ENCODE data around the gene INF2.
A peak's percentile ranks its signal among the peaks of the same experiment; 100 is the strongest.

Gene INF2

GRCh38 chr14:104732355-104732804 is 43.0 kb downstream of the INF2 start:
- DNase-seq: peak in 6 of 58 donors; percentile 17 to 49 (median 25)

GRCh38 chr14:104732931-104733681 is 43.7 kb downstream of the INF2 start:
- no peak for DNase-seq

DNA sequence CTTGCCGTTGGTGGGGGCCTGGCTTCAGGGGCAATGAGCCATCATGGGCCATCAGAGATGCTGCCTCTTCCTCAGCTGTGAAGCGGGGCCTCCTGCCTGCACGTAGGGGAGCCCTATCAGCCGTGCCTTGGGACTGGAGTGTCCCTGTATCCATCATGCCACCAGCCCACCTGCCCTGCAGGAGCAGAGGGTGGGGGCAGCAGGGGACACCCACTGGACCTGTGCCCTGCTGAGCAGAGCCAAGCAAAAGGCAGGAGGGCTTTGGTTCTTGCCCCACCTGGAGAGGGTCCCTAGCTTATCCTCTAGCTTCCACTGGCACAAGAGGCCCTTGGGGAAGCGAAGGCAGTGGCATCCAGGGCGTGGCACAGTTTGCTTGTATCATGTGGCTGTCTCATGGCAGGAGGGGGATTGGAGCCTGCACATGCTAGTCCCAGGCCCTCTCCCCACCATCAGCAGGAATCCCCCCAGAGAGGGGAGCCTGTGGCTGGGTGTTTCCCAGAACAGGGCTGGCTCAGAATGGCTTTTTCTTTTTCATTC is 44.7 kb downstream of the INF2 start:
- DNase-seq: no peak

DNA sequence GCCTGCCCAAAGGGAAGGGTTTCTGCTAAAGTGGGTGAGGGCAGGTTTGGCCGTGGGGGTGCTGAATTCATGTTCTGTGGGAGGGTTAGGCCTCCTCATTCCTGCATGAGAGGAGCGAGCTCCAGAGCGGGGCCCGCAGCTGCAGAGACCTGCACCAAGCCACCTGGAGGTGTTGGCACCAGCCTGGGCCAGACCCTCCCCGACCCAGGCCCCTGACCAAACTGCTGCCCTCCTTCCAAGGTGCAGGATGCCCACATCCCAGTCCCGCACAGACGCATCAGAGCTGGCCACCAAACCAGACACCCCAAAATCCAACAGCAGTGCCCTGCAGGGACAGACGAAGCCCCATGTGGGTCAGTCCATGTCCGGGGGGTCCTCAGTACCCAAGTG is 45.2 kb downstream of the INF2 start:
- DNase-seq: no peak

DNA sequence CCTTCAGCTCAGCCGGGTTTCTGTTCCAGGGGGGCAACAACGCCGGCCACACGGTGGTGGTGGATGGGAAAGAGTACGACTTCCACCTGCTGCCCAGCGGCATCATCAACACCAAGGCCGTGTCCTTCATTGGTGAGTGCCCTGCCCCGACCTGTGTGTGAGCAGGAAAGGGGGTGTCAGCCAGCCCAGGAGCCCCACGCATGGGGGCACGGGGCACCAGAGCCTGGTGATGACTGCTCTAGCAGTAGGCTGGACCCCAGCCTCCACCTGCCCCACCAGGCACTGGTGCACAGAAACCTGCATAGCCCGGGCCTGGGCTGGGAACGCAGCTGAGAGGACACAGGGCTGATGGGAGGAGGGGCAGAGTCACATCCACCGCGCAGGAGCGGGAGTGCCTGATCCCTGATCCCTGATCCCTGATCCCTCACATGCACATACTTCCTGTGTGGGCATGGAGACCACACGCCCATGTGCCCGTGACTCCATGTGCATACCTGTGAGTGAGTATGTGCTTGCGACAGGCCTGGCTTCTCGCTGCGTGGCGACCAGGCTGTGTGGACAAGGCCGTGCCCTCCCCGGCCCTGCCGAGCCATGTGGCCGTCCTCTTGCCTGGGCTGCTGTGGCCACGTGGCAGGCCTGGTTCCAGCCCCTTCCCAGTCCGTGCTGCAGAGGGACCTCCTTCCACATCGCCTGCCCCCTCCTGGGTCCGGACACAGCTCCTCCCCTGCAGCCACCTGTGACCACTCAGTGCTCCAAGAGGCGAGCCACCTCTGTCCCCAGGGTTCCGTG is 45.8 kb downstream of the INF2 start:
- DNase-seq: no peak

DNA sequence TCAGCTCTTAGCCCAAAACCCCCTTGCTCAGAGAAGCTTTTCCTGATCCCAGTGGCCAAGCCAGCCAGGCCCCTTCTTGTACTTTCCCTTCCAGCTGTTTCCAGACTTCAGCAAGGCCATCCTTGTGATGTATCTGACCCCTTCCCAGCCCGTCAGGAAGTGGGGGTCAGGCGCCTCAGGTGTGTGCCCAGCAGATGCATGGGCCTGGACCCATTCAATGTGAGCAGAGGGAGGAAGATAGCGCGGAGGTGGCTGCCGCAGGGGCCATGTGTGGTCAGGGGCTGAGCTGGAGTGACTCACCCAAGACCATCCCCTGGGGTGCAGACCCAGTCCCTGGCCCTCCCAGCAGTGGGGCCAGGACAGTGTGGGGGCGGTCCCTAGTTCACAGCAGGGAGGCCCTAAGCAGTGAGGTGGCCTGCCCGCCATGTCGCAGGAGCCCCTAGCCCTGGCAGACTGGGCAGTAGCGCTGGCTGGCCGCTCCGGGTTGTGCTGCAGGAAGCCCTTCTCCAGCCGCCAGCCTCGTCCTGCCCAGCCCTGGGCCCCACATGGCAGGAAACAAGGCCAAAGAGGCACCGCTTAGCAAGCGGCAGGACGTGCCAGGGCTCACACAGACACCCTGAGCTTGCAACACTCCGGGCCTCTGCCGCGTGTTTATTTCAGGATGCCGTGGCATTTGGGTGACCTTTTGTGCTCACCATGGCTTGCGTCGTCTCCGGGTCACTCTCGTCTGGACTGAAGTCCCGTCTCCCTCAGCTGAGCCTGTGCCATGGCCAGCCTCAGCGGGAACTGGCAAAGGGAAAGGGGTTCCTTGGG is 46.6 kb downstream of the INF2 start:
- peak in 51 of 58 donors; percentile 20 to 87 (median 63) for DNase-seq

- DNase-seq: no peak
These were observed 49.1 kb downstream of the INF2 start for GRCh38 chr14:104738375-104739019.

DNA sequence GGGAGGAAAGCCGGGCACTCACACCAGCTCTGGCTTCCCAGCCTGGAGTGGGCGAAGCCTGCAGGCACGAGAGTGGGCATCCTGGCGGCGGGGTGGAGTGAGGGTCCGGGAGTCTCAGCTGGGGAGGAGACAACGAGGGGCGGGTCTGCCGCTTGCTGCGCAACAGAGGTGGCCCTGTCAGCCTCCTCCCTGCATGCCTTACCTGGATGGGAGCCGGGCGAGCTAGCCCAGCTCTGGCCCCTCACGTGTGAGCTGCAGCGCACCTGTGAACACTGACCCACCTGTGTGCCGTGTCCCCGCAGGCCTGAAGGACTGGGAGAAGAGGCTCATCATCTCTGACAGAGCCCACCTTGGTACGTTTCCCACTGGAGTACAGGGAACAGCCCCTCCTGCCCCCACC is 49.6 kb downstream of the INF2 start:
- DNase-seq: no peak

DNA sequence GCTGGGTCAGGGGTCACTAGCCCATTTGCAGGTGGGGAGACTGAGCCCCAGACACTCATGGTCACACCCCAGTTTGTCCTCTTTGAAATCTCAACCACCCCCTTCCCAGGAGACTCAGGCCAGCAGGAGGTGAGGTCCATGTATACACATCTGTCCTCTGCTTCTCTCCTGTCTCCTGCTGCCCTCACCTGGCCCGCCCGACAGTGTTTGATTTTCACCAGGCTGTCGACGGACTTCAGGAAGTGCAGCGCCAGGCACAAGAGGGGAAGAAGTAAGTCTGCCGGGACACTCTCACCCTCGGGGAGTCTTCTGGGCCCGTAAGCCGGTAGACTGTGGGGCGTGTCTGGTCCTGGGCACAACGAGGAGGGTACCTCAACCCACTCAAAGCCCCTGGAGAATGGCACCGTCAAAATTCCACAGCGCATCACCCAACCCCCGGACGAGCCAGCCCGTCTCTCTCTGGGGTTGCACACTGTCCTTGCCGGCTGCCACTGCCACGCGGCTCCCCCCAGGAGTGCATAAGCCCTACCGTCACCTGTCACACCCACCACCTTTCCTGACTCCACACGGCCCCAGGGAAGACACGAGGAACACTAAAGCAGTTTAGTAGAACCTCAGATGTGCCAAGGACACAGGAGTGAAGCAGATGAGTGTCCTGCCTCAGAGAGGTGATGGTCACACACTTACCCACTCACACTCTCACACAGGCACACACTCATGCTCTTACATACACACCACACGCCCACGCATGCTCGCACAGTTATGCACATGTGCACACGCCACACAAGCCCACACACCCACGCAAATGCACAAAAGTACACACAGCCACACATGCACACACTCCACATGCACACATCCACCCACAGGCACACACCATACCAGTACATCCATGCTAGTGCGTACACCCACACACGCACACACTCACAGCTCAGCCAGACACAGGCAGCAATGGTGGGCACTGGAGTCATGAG is 50.4 kb downstream of the INF2 start:
- no peak for DNase-seq

GRCh38 chr14:104741108-104741802 is 51.8 kb downstream of the INF2 start:
- DNase-seq: no peak

GRCh38 chr14:104741803-104742251 is 52.4 kb downstream of the INF2 start:
- DNase-seq: no peak

DNA sequence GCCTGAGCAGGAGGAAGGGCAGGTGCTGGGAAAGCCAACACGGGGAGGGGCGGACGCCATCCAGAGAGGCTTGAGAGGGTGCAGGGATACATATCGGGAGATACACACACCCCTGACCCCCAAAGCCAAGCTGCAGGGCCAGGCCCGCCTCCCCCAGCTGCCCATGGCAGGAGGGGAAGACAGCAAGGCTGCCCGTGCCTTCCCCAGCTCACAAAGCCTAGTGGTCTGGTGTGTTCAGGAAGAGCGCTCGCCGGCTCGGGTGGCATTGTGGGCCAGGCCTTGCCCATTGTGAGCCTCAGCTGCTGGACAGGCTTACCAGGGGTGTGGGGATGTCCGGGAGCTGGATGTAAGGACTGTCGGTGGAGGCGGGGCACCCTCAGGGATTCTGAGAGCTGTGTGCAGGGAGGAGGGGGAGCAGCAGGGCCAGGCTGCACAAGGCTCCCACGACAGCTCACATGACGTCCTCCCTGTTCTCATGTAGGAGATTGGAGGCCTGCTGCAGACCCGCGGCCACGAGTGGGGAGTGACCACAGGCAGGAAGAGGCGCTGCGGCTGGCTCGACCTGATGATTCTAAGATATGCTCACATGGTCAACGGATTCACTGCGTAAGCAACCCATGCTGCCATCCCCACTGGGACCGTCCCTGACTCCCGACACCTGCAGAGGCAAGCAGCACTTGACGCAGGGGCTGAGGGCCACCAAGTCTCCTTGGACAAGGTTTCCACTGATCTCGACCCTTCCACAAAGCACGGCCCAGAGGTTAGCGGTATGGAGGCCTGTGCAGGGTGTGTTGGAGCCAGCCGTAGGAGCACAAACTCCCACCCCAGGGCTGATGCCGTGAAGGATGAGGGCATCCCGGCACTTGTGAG is 53.4 kb downstream of the INF2 start:
- DNase-seq: no peak

DNA sequence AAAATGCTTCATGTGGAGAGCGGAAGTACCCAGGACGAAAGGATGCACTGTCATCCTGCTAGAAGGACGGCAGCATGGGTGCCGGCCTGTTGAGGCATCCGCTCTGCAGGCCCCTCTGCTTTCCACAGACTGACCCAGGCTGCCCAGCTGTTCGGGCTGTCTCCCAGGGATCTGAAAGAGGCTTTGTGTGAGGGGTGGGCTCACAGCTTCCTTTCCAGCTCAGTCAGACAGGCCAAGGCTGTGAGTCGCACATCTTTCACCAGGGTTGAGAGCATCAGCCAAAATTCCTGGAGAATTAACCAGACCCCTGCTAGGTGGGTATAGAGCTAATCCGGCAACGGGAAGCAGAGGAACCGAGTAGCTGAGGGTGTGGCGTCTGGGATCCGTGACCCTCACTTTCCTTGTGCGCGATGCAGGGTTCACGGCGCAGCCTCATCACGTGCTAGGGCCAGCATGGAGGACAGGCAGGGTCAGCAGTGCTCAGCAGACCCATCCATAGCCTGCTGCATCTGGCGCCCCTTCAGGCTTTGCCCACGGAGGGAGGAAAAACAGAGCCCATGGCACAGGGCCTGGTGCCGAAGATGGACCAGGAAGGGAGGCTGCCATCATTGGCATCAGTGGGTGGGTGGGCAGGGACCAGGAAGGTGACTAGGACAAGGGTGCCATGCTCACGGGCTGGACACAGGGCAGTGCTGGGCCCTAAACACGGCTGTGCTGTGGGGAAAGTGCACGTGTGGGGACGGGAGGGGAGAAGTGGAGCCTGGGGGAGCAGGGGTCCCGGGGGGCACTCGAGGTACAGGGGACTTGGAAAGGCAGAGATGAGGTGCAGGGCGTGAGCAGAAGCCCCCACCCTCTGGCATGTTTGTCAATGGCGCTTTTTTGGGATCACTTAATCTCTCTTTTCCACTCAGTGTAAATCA is 54.3 kb downstream of the INF2 start:
- peak in 18 of 58 donors; percentile 17 to 51 (median 34) for DNase-seq

GRCh38 chr14:104744484-104744883 is 55.1 kb downstream of the INF2 start:
- DNase-seq: no peak

- DNase-seq: no peak
These were observed 56.0 kb downstream of the INF2 start for GRCh38 chr14:104745431-104745830.

- no peak for DNase-seq
These were observed 56.7 kb downstream of the INF2 start for GRCh38 chr14:104746071-104746545.

Data from anterior cingulate cortex (tissue), 58 donors.